MCF 10A (cell line): ENCODE results near the gene XRCC1. TPM values are rescaled to one million over a fixed set of nuclear protein-coding genes. Genes with fewer than 3 reads are reported as not detected.

Experiments
- BruUV-seq: library from RNA; stranded (reverse); fragments of 400-500 nt; replicated peaks from 2 replicates; lab custom pipeline; 2021; lab: Mats Ljungman, UMichigan
- CTCF ChIA-PET: fragments of 300-600 bp; sonication (Branson Sonifier 250); formaldehyde crosslinking; extraction: SDS; loops from one replicate; lab custom pipeline; 2021; ENCODE audit warnings: antibody characterized with exemption, inconsistent platforms; lab: Yijun Ruan, JAX
- POLR2A ChIA-PET: fragments of 300-600, 350-650 bp; sonication (Branson Sonifier 250); formaldehyde crosslinking; extraction: SDS; loops from one replicate; lab custom pipeline; 2020; ENCODE audit warnings: antibody characterized with exemption, inconsistent platforms; lab: Yijun Ruan, JAX
- DNase-seq: peaks from one replicate; pipeline ENCODE4 v3.0.0-alpha.2; 2018; ENCODE audit not compliant: unreplicated experiment
- H3K27ac Mint-ChIP-seq: one replicate; pipeline ENCODE4 v1.8.0; 2022; ENCODE audit warnings: mild to moderate bottlenecking, low read depth, mixed read lengths; ENCODE audit not compliant: unreplicated experiment
- H3K27me3 Mint-ChIP-seq: one replicate; pipeline ENCODE4 v1.8.0; 2022; ENCODE audit warnings: mixed read lengths; ENCODE audit not compliant: insufficient read depth, unreplicated experiment
- H3K36me3 Mint-ChIP-seq: one replicate; pipeline ENCODE4 v1.8.0; 2022; ENCODE audit warnings: mild to moderate bottlenecking, moderate library complexity, mixed read lengths; ENCODE audit not compliant: insufficient read depth, unreplicated experiment
- H3K4me1 Mint-ChIP-seq: one replicate; pipeline ENCODE4 v1.8.0; 2022; ENCODE audit warnings: mixed read lengths; ENCODE audit not compliant: insufficient read depth, unreplicated experiment
- H3K4me3 Mint-ChIP-seq: one replicate; pipeline ENCODE4 v1.8.0; 2022; ENCODE audit warnings: mild to moderate bottlenecking, moderate library complexity, mixed read lengths; ENCODE audit not compliant: unreplicated experiment
- H3K9me3 Mint-ChIP-seq: one replicate; pipeline ENCODE4 v1.8.0; 2022; ENCODE audit warnings: mixed read lengths; ENCODE audit not compliant: unreplicated experiment
- intact Hi-C: fragments of 100-400 bp; cut with micrococcal nuclease; formaldehyde crosslinking; loops from 2 replicates; pipeline ENCODE4 v1.14.1; 2022
- total RNA-seq: library from RNA; stranded (reverse); gene quantifications from 2 replicates; pipeline ENCODE4 v1.2.3, GENCODE V29; 2022
- TF ChIP-seq, protein P1 (sequence below): fragments of 200-600 bp; IDR thresholded peaks from one replicate; pipeline ENCODE4 v1.8.0; 2022; ENCODE audit warnings: antibody characterized with exemption, mild to moderate bottlenecking; ENCODE audit not compliant: unreplicated experiment

Gene XRCC1
- total RNA-seq, 1 experiment from 2014 or later: 20.6 TPM

DNA sequence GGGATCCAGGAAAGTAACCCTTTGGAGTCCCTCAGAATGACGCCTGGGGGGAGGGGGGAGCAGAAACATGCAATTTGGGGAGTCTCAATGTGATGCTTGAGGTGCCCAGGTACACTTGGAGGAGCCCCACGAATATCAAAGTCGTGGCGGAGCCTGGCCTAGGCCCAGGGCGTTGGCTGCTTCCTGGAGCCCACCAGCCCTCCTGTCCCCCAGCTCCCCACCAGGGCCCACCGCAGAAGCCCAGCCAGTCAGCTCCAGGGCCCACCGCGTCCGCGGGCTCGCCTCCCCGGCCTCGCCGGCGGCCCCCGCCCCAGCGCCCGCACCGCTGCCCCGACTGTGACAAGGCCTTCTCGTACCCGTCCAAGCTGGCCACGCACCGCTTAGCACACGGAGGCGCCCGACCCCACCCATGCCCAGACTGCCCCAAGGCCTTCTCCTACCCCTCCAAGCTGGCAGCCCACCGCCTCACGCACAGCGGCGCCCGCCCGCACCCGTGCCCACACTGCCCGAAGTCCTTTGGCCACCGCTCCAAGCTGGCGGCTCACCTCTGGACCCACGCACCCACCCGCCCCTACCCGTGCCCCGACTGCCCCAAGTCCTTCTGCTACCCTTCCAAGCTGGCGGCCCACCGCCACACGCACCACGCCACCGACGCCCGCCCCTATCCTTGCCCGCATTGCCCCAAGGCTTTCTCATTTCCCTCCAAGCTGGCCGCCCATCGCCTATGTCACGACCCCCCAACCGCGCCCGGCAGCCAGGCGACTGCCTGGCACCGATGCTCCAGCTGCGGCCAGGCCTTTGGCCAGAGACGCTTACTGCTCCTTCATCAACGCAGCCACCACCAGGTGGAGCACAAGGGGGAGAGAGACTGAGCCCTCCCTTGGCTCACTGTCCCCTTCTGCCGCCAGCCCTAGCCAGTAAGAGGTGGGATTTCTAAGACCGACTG is 40.2 kb downstream of the XRCC1 start:
- H3K4me3 Mint-ChIP-seq: no peak overlapping the region
- H3K27me3 Mint-ChIP-seq: no peaks in the 10 kb centered on the region
- H3K36me3 Mint-ChIP-seq: peaks cover 3% of the 10 kb centered on the region
- H3K4me1 Mint-ChIP-seq: peaks cover under 1% of the 10 kb centered on the region
- TF ChIP-seq, protein P1, sequence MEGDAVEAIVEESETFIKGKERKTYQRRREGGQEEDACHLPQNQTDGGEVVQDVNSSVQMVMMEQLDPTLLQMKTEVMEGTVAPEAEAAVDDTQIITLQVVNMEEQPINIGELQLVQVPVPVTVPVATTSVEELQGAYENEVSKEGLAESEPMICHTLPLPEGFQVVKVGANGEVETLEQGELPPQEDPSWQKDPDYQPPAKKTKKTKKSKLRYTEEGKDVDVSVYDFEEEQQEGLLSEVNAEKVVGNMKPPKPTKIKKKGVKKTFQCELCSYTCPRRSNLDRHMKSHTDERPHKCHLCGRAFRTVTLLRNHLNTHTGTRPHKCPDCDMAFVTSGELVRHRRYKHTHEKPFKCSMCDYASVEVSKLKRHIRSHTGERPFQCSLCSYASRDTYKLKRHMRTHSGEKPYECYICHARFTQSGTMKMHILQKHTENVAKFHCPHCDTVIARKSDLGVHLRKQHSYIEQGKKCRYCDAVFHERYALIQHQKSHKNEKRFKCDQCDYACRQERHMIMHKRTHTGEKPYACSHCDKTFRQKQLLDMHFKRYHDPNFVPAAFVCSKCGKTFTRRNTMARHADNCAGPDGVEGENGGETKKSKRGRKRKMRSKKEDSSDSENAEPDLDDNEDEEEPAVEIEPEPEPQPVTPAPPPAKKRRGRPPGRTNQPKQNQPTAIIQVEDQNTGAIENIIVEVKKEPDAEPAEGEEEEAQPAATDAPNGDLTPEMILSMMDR: peak; percentile 40
- peak; percentile 23 for DNase-seq
- intact Hi-C loops: loop anchor here (10.0 kb wide), 1 partner anchor 130 kb away; no protein-coding TSS in a partner anchor
- ChIA-PET POLR2A (interaction anchor here (0.6 to 1.8 kb wide), 6 partner anchors 9 to 219 kb away, joined by 3 to 5 read pairs (median 4); partner anchors contain the start of genes IRGQ, PLAUR, SMG9 and ZNF576), CTCF (interaction anchor here (0.6 to 2.7 kb wide), 8 partner anchors 16 to 133 kb away, joined by 3 to 19 read pairs (median 6); no protein-coding TSS in a partner anchor)
- peaks cover 13% of the 10 kb centered on the region for H3K9me3 Mint-ChIP-seq
- BruUV-seq: no TSS peak
- H3K27ac Mint-ChIP-seq: no peak overlapping the region

DNA sequence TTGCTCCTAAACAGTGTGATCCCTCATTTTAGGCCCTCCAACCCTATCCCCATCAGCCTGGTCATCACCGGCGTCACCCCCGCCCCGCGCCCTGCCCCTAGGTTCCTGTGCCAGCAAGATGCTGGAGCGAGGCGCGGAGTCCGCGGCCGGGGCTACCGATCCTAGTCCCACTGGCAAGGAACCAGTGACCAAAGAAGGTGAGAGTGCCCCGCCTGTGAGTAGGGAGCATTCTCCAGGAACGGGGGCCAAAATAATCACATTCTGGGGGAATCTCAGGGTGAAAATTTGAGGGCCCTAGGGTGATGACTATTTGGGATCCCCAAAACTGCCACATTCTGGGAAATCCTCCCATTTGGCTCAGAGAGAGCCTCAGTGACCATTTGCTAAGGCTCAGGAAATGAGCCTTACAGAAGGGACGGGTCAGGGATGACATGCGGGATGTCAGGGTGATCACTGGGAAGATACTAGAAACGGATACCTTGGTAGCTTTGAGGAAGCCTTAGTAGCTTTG is 41.0 kb downstream of the XRCC1 start:
- H3K4me3 Mint-ChIP-seq: peak overlapping the region; percentile 78
- TF ChIP-seq, protein P1: no peak
- H3K4me1 Mint-ChIP-seq: peaks cover 7% of the 10 kb centered on the region
- peaks cover 11% of the 10 kb centered on the region for H3K9me3 Mint-ChIP-seq
- no TSS peak for BruUV-seq
- ChIA-PET POLR2A (interaction anchor here (1.3 to 3.5 kb wide), 7 partner anchors 9 to 89 kb away, joined by 3 to 39 read pairs (median 6); partner anchors contain the start of genes IRGQ and ZNF576), CTCF (interaction anchor here (0.6 to 2.7 kb wide), 3 partner anchors 60 to 87 kb away, joined by 3 to 9 read pairs (median 8); no protein-coding TSS in a partner anchor)
- H3K36me3 Mint-ChIP-seq: peaks cover 8% of the 10 kb centered on the region
- intact Hi-C loops: loop anchor here (10.0 kb wide), 1 partner anchor 130 kb away; no protein-coding TSS in a partner anchor
- H3K27me3 Mint-ChIP-seq: no peaks in the 10 kb centered on the region
- no peak overlapping the region for H3K27ac Mint-ChIP-seq
- DNase-seq: no peak

DNA sequence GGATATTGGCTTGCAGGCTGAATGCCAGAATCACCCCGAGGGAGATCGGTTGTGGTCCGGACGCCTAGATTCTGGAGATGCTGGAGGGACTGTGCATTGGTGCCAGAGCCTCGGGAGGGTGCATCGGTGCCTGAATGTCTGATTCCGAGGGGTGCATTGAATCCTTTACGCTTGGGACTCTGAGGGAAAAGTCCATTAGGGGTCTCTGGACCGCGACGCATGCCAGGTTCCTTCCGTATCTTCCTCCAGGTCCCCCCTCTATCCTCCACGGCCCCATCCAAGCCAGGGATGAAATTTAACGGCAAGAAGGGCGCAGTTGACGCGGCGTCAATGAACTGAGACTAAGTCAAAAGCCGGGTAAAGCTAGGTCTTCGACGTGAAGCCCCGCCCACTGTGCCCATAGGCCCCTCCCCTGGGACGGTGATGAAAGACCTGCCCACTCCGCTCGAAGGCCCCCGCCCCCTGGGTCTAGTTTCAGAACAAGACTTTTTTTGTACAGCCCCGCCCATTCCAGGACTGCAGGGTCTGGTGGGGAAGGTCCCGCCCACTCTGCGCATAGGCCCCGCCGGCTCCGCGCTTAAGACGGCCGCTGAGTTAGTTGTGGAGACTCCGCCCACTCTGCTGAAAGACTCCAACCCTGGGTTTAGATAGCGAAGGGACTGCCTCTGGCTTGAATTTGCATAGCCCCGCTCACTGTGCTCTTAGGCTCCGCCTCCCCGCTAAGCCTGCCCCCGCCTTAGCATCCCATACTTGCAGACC is 41.6 kb downstream of the XRCC1 start:
- TF ChIP-seq, protein P1: no peak

More for the DNA sequence above, 41.6 kb downstream of the XRCC1 start:
- Mint-ChIP-seq H3K27ac (peak overlapping the region; percentile 3), H3K36me3 (peaks cover 9% of the 10 kb centered on the region), H3K4me3 (peak overlapping the region; percentile 78), H3K9me3 (peaks cover 5% of the 10 kb centered on the region), H3K4me1 (peaks cover 8% of the 10 kb centered on the region), H3K27me3 (no peaks in the 10 kb centered on the region)
- CTCF ChIA-PET: interaction anchor here (0.6 to 1.0 kb wide), 3 partner anchors 118 to 276 kb away, joined by 3 read pairs; no protein-coding TSS in a partner anchor
- peak; percentile 100 for DNase-seq
- intact Hi-C loops: loop anchor here (2.0 to 10.0 kb wide), 2 partner anchors 63 to 131 kb away; partner anchors contain the start of genes IRGQ and ZNF576
- BruUV-seq: no TSS peak
- POLR2A ChIA-PET: interaction anchor here (0.6 to 3.5 kb wide), 20 partner anchors 9 to 251 kb away, joined by 3 to 39 read pairs (median 6); partner anchors contain the start of genes IRGQ, LYPD3, PINLYP and XRCC1
